Posterior cingulate gyrus (tissue), 11 donors: ENCODE data around the gene FNDC10.

Experiments used
- DNase-seq, 10 donors: peaks; one replicate each; pipeline versions ENCODE4 v3.0.0 to v3.0.0-alpha.2; 2020 to 2021; ENCODE audit warnings: mixed read lengths in 3 of 10
- intact Hi-C: fragments of 100-400 bp; cut with DNase I; formaldehyde crosslinking; loops from one replicate; pipeline ENCODE4 v1.15.1; 2023

Gene FNDC10

GRCh38 chr1:1554550-1554925 is 45.4 kb downstream of the FNDC10 start:
- intact Hi-C loops: no loop called here
- DNase-seq: no peak

- intact Hi-C loops: no loop called here
- DNase-seq: peak in 1 of 10 donors; percentile 76
Observed at GRCh38 chr1:1553821-1554494, 46.0 kb downstream of the FNDC10 start.

GRCh38 chr1:1552263-1552639 is 47.7 kb downstream of the FNDC10 start:
- intact Hi-C loops: no loop called here
- DNase-seq: no peak

- intact Hi-C loops: no loop called here
- DNase-seq: peak in 1 of 10 donors; percentile 77
Observed at GRCh38 chr1:1551524-1552262, 48.2 kb downstream of the FNDC10 start.

GRCh38 chr1:1550591-1551432 is 49.1 kb downstream of the FNDC10 start:
- intact Hi-C loops: no loop called here
- peak in 5 of 10 donors; percentile 45 to 94 (median 72) for DNase-seq

GRCh38 chr1:1550087-1550486 is 49.8 kb downstream of the FNDC10 start:
- intact Hi-C loops: no loop called here
- DNase-seq: no peak

GRCh38 chr1:1548591-1548990 is 51.3 kb downstream of the FNDC10 start:
- intact Hi-C loops: no loop called here
- no peak for DNase-seq
